GM03348 (cell line): Measurements from ENCODE around the gene CCDC9.
"Not testable (repeated sequence)": the region's sequence is repeated elsewhere in the genome, so short reads cannot be mapped to it uniquely, and the experiment has no call there.

ENCODE experiments used
- DNase-seq: peaks from one replicate; pipeline ENCODE4 v3.0.0; 2012; ENCODE audit warnings: low spot score

Gene CCDC9

GRCh38 chr19:47261946-47262793 lies 5.8 kb downstream of the CCDC9 start:
- not testable (repeated sequence) for DNase-seq

DNA sequence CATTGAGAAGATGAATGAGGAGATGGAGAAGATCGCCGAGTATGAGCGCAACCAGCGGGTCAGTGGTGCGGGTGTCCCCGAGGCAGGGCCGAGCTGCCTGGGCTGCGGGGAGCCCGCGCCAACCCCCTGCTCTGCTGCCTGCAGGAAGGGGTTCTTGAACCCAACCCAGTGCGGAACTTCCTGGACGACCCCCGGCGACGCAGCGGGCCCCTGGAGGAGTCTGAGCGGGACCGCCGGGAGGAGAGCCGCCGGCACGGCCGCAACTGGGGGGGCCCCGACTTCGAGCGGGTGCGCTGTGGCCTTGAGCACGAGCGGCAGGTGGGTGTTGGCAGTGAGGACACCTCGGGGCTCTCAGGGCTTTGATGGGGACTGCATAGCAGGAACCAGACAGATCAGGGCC lies 8.3 kb downstream of the CCDC9 start:
- DNase-seq: no peak

DNA sequence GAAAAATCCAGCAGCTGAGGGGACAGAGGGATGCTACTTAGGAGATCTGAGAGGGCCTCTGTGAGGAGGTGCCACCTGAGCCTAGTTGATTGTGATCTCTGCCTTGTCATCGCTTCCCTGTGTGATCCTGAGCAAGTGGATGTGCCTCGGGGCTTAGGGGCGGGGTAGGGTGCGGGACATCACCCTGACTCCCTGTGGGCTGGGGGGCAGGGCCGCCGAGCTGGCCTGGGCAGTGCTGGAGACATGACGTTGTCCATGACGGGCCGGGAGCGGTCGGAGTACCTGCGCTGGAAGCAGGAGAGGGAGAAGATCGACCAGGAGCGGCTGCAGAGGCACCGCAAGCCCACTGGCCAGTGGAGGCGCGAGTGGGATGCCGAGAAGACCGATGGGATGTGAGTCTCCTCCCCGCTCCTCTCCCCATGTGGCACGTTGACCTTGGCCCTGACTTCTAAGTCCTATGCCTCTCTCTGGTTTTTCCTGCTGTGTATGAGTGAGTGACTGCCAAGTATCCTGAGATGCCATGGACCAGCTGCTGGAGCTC lies 10.1 kb downstream of the CCDC9 start:
- no peak for DNase-seq

GRCh38 chr19:47267350-47267759 lies 11.0 kb downstream of the CCDC9 start:
- no peak for DNase-seq

GRCh38 chr19:47268028-47268427 lies 11.7 kb downstream of the CCDC9 start:
- no peak for DNase-seq

GRCh38 chr19:47269596-47269995 lies 13.3 kb downstream of the CCDC9 start:
- DNase-seq: no peak

DNA sequence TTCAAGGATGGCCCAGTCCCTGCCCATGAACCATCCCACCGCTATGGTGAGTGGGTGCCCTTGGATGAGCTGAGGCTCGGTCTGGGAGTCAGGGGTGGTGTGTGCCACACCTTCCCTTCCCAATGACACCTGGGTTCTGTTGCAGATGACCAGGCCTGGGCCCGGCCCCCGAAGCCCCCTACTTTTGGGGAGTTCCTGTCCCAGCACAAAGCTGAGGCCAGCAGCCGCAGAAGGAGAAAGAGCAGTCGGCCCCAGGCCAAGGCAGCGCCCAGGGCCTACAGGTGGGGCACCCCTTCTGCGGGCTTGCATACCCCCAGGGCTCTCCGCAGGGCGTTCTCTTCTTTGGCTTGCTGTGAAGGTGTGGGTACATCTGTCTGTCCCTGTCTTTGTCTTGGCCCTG lies 14.1 kb downstream of the CCDC9 start:
- DNase-seq: no peak

GRCh38 chr19:47271949-47272348 lies 15.6 kb downstream of the CCDC9 start:
- no peak for DNase-seq

DNA sequence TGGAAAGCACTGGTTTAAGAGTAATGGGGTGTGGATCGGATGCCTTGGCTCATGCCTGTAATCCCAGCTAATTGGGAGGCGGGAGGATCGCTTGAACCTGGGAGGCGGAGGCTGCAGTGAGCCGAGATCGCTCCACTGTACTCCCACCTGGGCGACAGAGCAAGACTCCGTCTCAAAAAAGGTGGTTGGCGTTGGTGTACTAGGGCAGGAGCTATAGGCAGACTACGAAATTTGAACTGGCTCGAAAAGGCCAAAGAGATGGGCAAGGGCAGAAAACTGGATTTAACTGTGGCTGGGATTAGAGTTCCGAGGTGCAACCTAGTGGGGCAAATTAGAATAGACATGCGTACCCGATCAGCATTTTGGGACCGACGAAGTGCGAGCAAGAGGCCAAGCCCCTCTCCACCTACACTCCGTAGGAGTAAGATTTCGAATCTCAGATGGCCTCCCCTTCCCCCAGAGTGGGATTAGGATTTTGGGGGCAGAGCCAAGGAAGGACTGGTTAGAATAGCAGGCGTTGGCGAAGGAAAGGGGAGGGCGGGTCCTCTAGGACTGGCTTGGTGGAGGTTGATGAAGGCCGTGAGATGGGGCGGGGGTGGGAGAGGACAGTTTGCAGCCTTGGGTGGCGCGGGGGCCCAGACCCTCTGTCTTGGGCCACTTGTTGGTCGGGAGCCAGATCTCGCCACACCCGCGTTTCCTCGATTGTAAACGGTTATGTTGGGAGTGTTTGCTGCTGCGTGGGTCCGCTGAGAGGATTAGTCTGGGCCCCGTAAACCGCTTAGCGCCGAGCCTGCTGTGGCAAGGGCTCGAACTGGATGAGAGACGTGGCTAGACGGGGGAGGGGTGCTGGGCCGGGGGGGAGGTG lies 16.4 kb downstream of the CCDC9 start:
- peak; percentile 62 for DNase-seq

- peak; percentile 94 for DNase-seq
Measured at GRCh38 chr19:47273313-47274070, 17.2 kb downstream of the CCDC9 start.

GRCh38 chr19:47274071-47274890 lies 18.0 kb downstream of the CCDC9 start, which contains the start of gene INAFM1:
INAFM1 (plus strand) TSS chr19:47274885; CDS start chr19:47274920, 35 bp downstream.
- peak; percentile 95 for DNase-seq

DNA sequence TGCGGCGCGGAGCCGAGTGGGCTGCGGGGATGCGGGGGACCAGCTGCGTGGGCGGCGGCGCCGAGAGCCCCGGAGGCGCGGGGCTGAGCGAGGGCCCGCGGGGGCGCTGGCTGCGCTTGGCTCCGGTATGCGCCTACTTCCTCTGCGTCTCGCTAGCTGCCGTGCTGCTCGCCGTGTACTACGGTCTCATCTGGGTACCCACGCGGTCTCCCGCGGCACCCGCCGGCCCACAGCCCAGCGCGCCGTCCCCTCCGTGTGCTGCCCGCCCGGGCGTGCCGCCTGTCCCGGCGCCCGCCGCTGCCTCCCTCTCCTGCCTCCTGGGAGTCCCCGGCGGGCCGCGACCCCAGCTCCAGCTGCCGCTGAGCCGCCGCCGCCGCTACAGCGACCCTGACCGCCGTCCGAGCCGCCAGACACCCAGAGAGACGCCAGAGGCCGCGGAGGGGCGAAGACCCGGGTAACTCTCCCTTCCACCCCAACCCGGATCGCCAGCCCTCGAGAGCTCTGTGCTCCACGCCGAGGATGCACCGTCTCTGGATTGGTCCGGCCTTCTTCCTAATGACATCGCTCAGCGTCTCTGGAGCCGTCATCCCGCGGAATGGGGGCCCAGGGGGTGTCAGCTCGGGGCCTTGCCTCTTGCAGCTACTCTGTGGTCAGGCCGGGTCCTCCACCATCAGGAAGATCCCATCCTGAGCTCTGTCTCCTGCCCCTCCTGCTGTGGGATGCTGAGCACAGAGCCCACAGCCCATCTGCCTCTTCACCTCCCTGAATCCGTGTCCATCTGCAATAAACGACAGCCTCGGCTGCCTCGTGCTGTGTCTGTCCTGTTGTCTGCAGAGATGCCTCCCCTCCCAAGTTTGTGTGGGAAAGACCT lies 18.8 kb downstream of the CCDC9 start:
- no peak for DNase-seq

DNA sequence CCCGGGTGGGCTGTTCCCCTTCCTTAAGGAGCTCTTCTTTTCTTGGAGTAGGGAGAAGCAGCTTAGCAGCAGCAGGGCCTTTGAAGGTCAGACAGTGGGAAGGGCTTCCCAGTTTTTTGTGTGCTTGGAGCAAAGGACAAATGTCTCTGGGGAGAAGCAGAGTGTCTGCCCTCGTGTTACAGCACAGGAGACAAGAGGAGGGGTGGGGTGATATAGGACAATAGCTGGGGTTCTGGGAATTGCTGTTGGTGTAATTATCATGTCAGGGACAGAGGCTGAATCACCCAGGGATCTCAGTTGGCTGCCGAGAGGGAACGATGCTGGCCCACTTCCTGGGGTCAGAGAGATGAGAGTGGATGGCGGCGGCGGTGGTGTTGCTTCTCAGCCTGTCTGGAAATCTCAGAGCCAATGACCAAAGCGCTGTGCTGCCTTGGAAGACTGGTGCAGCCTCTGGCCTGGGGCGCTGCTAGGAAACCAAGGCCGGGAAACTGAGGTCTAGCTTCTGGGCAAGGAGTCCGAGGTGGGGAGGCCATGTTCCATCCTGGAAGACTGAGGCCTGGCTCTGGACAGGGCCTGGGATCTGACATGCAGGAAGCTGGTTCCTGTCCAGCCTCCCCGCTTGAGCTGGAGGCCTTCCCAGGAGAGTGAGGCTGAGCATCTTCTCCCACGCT lies 19.6 kb downstream of the CCDC9 start:
- DNase-seq: peak; percentile 62

GRCh38 chr19:47276513-47276912 lies 20.2 kb downstream of the CCDC9 start:
- DNase-seq: not testable (repeated sequence)

GRCh38 chr19:47280183-47280797 lies 24.0 kb downstream of the CCDC9 start:
- DNase-seq: peak; percentile 22

DNA sequence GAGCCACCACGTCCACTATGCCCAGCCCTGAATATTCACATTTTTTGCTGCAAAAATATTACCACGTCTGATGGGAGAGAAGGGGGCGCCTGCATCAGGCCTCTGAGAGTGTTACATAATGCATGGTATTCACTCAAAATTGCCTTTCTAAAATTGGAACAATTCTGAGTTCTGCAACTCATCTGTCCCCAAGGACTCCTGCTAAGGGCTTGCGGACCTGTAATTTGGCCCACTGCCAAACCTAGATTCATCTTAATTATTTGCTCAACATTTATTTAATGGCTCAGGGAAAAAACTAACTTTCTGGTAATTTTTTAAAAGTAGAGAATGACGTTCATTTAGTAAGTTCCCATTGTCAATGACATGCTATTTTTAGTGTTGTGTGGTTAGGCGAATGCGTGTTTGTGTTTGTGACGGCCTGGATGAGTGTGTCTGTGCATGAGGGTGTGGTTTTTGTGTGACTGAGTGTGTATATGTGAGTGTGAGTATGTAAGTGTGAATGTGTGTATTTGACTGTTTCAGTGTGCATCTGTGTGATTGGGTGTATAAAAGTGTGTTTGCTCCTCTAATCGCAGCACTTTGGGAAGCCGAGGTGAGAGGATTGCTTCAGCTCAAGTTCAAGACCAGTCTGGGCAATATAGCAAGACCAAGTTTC lies 27.2 kb downstream of the CCDC9 start:
- no peak for DNase-seq

DNA sequence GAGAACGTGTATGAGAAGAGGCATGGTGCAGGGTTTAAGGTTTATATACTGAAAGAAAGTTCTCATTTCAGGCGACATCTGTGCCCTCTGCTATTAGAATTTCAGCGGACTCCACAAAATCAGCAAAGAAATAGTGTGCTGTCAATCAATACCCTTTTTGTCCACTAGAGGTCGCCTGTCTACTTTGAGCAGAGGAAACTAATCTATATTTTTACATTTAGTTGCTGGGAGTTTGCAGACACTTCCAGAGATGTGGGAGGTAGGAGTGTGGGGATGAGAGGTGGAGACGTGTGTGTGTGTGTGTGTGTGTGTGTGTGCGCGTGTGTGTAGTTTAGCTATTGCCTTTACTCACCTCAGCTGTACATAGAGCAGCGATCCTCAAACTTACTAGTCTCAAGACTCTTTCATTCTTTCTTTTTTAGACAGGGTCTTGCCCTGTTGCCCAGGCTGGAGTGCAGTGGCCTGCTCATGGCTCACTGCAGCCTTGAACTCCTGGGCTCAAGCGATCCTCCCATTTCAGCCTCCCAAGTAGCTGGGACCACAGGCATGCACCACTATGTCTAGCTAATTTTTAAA lies 28.1 kb downstream of the CCDC9 start:
- DNase-seq: peak; percentile 52

DNA sequence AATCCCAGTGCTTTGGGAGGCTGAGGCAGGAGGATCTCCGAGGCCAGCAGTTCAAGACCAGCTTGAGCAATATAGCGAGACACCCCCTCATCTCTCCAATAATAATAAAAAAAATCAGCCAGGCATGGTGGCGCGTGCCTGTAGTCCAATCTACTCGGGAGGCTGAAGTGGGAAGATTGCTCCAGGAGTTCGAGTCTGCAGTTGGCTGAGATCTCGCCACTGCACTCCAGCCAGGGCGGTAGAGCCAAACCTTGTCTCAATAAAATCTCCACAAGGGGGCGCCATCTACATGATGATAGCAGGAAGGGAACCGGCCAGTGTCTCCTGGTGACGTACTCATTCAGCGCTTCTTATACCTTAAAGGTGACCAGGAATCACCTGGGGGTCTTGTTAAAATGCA lies 39.7 kb downstream of the CCDC9 start:
- peak; percentile 78 for DNase-seq
